ENCODE measurements around the gene CHMP2A. TPM values are rescaled to one million over a fixed set of nuclear protein-coding genes. Genes with fewer than 3 reads are reported as not detected.
A peak's percentile ranks its signal among the peaks of the same experiment; 100 is the strongest.
"Not testable (repeated sequence)": the region's sequence is repeated elsewhere in the genome, so short reads cannot be mapped to it uniquely, and the experiment has no call there.

CHMP2A gene
- total RNA-seq, 2 experiments from 2014 or later, result 72.7 to 101 TPM

GRCh38 chr19:58544591-58545285 lies 10.2 kb downstream of the CHMP2A start:
- Histone ChIP-seq H3K9me3 (ENCODE audit: low read length) (no peaks in the 10 kb centered on the region), H3K4me1 (ENCODE audit: insufficient read depth, low read length, poor library complexity, severe bottlenecking) (peaks cover 20% of the 10 kb centered on the region), H4K20me1 (ENCODE audit: insufficient read depth, low read length) (peaks cover 33% of the 10 kb centered on the region), H3K27ac (ENCODE audit: low read depth, low read length, poor library complexity, severe bottlenecking) (peak overlapping the region; percentile 87), H3K79me2 (ENCODE audit: insufficient read depth, low read depth, low read length) (peaks cover 38% of the 10 kb centered on the region), H3K4me3 (ENCODE audit: low read depth, low read length, poor library complexity, severe bottlenecking) (peak overlapping the region; percentile 94), H3K9me2 (ENCODE audit: insufficient read depth, low read length) (no peaks in the 10 kb centered on the region), H2AFZ (ENCODE audit: low read length) (no peak overlapping the region), H3K36me3 (ENCODE audit: insufficient read depth, low read length) (peaks cover 50% of the 10 kb centered on the region), H3K4me2 (ENCODE audit: low read length) (peak overlapping the region; percentile 98)
- CTCF ChIA-PET (ENCODE audit: unreplicated experiment), result interaction anchor here (0.8 kb wide), 1 partner anchor 10 kb away, joined by 4 read pairs; the partner anchor contains the start of gene CHMP2A
- DNase-seq (ENCODE audit: low spot score), result peak; percentile 78
- BruUV-seq (replicated peaks), result no TSS peak
- intact Hi-C loops (cut with micrococcal nuclease; ENCODE audit: unreplicated experiment), result loop anchor here (1.0 kb wide), 4 partner anchors 11 to 29 kb away; partner anchors contain the start of genes CHMP2A, MZF1 and ZBTB45
- POLR2A ChIA-PET, result interaction anchor here (1.0 to 1.7 kb wide), 5 partner anchors 8 to 24 kb away, joined by 4 to 14 read pairs (median 8); partner anchors contain the start of genes CHMP2A and ZBTB45
- no peak for TF ChIP-seq EZH2phosphoT487 (IDR thresholded peaks at IDR 0.05; ENCODE audit: borderline replicate concordance, low read depth, low read length)
- TF ChIP-seq CTCF (conservative IDR thresholded peaks at IDR 0.05; ENCODE audit: low read length), result no peak

- no TSS peak for BruUV-seq (replicated peaks)
- peaks cover 20% of the 10 kb centered on the region for H3K4me1 ChIP-seq (ENCODE audit: insufficient read depth, low read length, poor library complexity, severe bottlenecking)
- intact Hi-C loops (cut with micrococcal nuclease; ENCODE audit: unreplicated experiment), result loop anchor here (1.0 kb wide), 3 partner anchors 15 to 29 kb away; partner anchors contain the start of genes MZF1 and ZBTB45
Measured at GRCh38 chr19:58543826-58544590, 10.9 kb downstream of the CHMP2A start, which contains the start of gene TRIM28. TRIM28 (plus strand) TSS chr19:58544064; CDS start chr19:58544758, 694 bp downstream.

GRCh38 chr19:58542641-58543372 lies 12.1 kb downstream of the CHMP2A start:
- H3K4me2 ChIP-seq (ENCODE audit: low read length), result peak overlapping the region; percentile 76; the same call in 1 of the 2 replicates

More at GRCh38 chr19:58543826-58544590, 10.9 kb downstream of the CHMP2A start, which contains the start of gene TRIM28:
- Histone ChIP-seq H3K36me3 (ENCODE audit: insufficient read depth, low read length) (peaks cover 43% of the 10 kb centered on the region), H3K9me3 (ENCODE audit: low read length) (no peaks in the 10 kb centered on the region), H3K79me2 (ENCODE audit: insufficient read depth, low read depth, low read length) (peaks cover 38% of the 10 kb centered on the region), H2AFZ (ENCODE audit: low read length) (peak within 1 kb of the TSS; percentile 80), H3K4me2 (ENCODE audit: low read length) (peak within 1 kb of the TSS; percentile 98), H3K27ac (ENCODE audit: low read depth, low read length, poor library complexity, severe bottlenecking) (peak within 1 kb of the TSS; percentile 87), H4K20me1 (ENCODE audit: insufficient read depth, low read length) (peaks cover 33% of the 10 kb centered on the region), H3K9me2 (ENCODE audit: insufficient read depth, low read length) (no peaks in the 10 kb centered on the region), H3K4me3 (ENCODE audit: low read depth, low read length, poor library complexity, severe bottlenecking) (peak within 1 kb of the TSS; percentile 94)
- DNase-seq (ENCODE audit: low spot score), result peak; percentile 98
- ChIA-PET CTCF (ENCODE audit: unreplicated experiment) (interaction anchor here (1.4 kb wide), 1 partner anchor 24 kb away, joined by 3 read pairs; the partner anchor contains the start of gene ZBTB45), POLR2A (interaction anchor here (1.0 to 1.7 kb wide), 4 partner anchors 9 to 23 kb away, joined by 4 to 14 read pairs (median 8); partner anchors contain the start of genes CHMP2A and ZBTB45)
- TF ChIP-seq CTCF (conservative IDR thresholded peaks at IDR 0.05; ENCODE audit: low read length) (no peak), EZH2phosphoT487 (IDR thresholded peaks at IDR 0.05; ENCODE audit: borderline replicate concordance, low read depth, low read length) (no peak)

GRCh38 chr19:58539169-58539559 lies 15.7 kb downstream of the CHMP2A start:
- H3K9me3 ChIP-seq (ENCODE audit: low read length); CTCF ChIA-PET (ENCODE audit: unreplicated experiment); H2AFZ ChIP-seq (ENCODE audit: low read length); BruUV-seq (replicated peaks); DNase-seq (ENCODE audit: low spot score); H3K27ac ChIP-seq (ENCODE audit: low read depth, low read length, poor library complexity, severe bottlenecking); H3K4me2 ChIP-seq (ENCODE audit: low read length); H3K36me3 ChIP-seq (ENCODE audit: insufficient read depth, low read length); H3K4me3 ChIP-seq (ENCODE audit: low read depth, low read length, poor library complexity, severe bottlenecking); H3K9me2 ChIP-seq (ENCODE audit: insufficient read depth, low read length); intact Hi-C loops (cut with micrococcal nuclease; ENCODE audit: unreplicated experiment); POLR2A ChIA-PET; H3K79me2 ChIP-seq (ENCODE audit: insufficient read depth, low read depth, low read length); H4K20me1 ChIP-seq (ENCODE audit: insufficient read depth, low read length): not testable (repeated sequence)
- peaks cover 15% of the 10 kb centered on the region for H3K4me1 ChIP-seq (ENCODE audit: insufficient read depth, low read length, poor library complexity, severe bottlenecking)

More at GRCh38 chr19:58542641-58543372, 12.1 kb downstream of the CHMP2A start:
- intact Hi-C loops (cut with micrococcal nuclease; ENCODE audit: unreplicated experiment); H2AFZ ChIP-seq (ENCODE audit: low read length); H3K9me2 ChIP-seq (ENCODE audit: insufficient read depth, low read length); H3K27ac ChIP-seq (ENCODE audit: low read depth, low read length, poor library complexity, severe bottlenecking); DNase-seq (ENCODE audit: low spot score); BruUV-seq (replicated peaks); H3K9me3 ChIP-seq (ENCODE audit: low read length): not testable (repeated sequence)
- H4K20me1 ChIP-seq (ENCODE audit: insufficient read depth, low read length), result peaks cover 28% of the 10 kb centered on the region
- H3K4me3 ChIP-seq (ENCODE audit: low read depth, low read length, poor library complexity, severe bottlenecking), result peak overlapping the region; percentile 94
- H3K36me3 ChIP-seq (ENCODE audit: insufficient read depth, low read length), result peaks cover 31% of the 10 kb centered on the region
- H3K79me2 ChIP-seq (ENCODE audit: insufficient read depth, low read depth, low read length), result peaks cover 32% of the 10 kb centered on the region
- ChIA-PET POLR2A (interaction anchor here (1.7 kb wide), 1 partner anchor 10 kb away, joined by 8 read pairs; no protein-coding TSS in a partner anchor), CTCF (ENCODE audit: unreplicated experiment) (interaction anchor here (1.4 kb wide), 1 partner anchor 23 kb away, joined by 3 read pairs; the partner anchor contains the start of gene ZBTB45)
- peaks cover 30% of the 10 kb centered on the region for H3K4me1 ChIP-seq (ENCODE audit: insufficient read depth, low read length, poor library complexity, severe bottlenecking)

Measured in OCI-LY7 (cell line).